NCI-H146 treated with DMSO at 0.1 percent for 48 hours (cell line): ENCODE measurements around the gene REXO1.

Source experiments
- DNase-seq: peaks from one replicate; lab custom pipeline; 2025; ENCODE audit not compliant: unreplicated experiment; lab: John Stamatoyannopoulos, UW

Gene REXO1

GRCh38 chr19:1860821-1861598 lies 12.7 kb upstream of the REXO1 start:
- DNase-seq = no peak

- DNase-seq = no peak
These were observed 11.9 kb upstream of the REXO1 start for GRCh38 chr19:1860042-1860775.

GRCh38 chr19:1859331-1859781 lies 11.1 kb upstream of the REXO1 start:
- no peak for DNase-seq

GRCh38 chr19:1858412-1859081 lies 10.3 kb upstream of the REXO1 start:
- no peak for DNase-seq

- DNase-seq = no peak
These were observed 9.5 kb upstream of the REXO1 start for GRCh38 chr19:1857648-1858326.

- DNase-seq = no peak
These were observed 8.7 kb upstream of the REXO1 start for GRCh38 chr19:1856698-1857603.

- no peak for DNase-seq
These were observed 8.0 kb upstream of the REXO1 start for GRCh38 chr19:1856345-1856697.

GRCh38 chr19:1855828-1856255 lies 7.6 kb upstream of the REXO1 start:
- no peak for DNase-seq

GRCh38 chr19:1855040-1855827 lies 7.0 kb upstream of the REXO1 start:
- no peak for DNase-seq

GRCh38 chr19:1854542-1855039 lies 6.3 kb upstream of the REXO1 start:
- no peak for DNase-seq

GRCh38 chr19:1854039-1854541 lies 5.8 kb upstream of the REXO1 start:
- DNase-seq = no peak

- peak; percentile 14 for DNase-seq
These were observed 5.2 kb upstream of the REXO1 start for GRCh38 chr19:1853295-1854038.

- DNase-seq = no peak
These were observed 4.4 kb upstream of the REXO1 start for GRCh38 chr19:1852581-1853128.

- DNase-seq = peak; percentile 12
These were observed 3.6 kb upstream of the REXO1 start for GRCh38 chr19:1851654-1852580.

- no peak for DNase-seq
These were observed 2.7 kb upstream of the REXO1 start for GRCh38 chr19:1850809-1851653.

- no peak for DNase-seq
These were observed 1.7 kb upstream of the REXO1 start for GRCh38 chr19:1849886-1850398.
